Panc1 (cell line): ENCODE results near the gene DDC.

Source experiments
- CTCF ChIP-seq: fragments of 450-650 bp; IDR thresholded peaks from 2 replicates; pipeline ENCODE4 v1.5.1; 2017; ENCODE audit warnings: mild to moderate bottlenecking
- POLR2AphosphoS5 ChIP-seq: IDR thresholded peaks from 2 replicates; pipeline ENCODE4 v1.6.1; 2012; ENCODE audit warnings: mild to moderate bottlenecking, low read depth, low read length, moderate library complexity
- REST ChIP-seq, 2 experiments: IDR thresholded peaks; 2 replicates each; pipeline ENCODE4 v1.6.1; 2011 to 2012; ENCODE audit warnings: low read depth in 2 of 2, control low read depth in 1 of 2, low read length in 1 of 2, mild to moderate bottlenecking in 1 of 2, moderate library complexity in 1 of 2; ENCODE audit not compliant: insufficient read depth in 1 of 2
- TCF7L2 ChIP-seq: IDR thresholded peaks from 2 replicates; pipeline ENCODE4 v1.6.1; 2011; ENCODE audit warnings: mild to moderate bottlenecking, low read depth, low read length, inconsistent platforms

- TF ChIP-seq CTCF (no peak), POLR2AphosphoS5 (no peak), REST (IDR thresholded peaks at IDR 0.05; ENCODE audit: insufficient read depth in 1 of 2, low read depth in 2 of 2, low read length in 1 of 2) (no peak), TCF7L2 (no peak)
Measured at GRCh38 chr7:50497068-50497642, 68.0 kb downstream of the DDC start.
